Activated naive CD4-positive, alpha-beta T cell treated with anti-CD3 and anti-CD28 coated beads, Interleukin-2, amount 50 U/mL, for 72 hours (primary cell): Measurements from ENCODE around the gene ERGIC1. TPM values are rescaled to one million over a fixed set of nuclear protein-coding genes. Genes with fewer than 3 reads are reported as not detected.
A peak's percentile ranks its signal among the peaks of the same experiment; 100 is the strongest.
"Not testable (repeated sequence)": the region's sequence is repeated elsewhere in the genome, so short reads cannot be mapped to it uniquely, and the experiment has no call there.

Experiments used
- ATAC-seq, 2 donors: fragments of 150-1000 bp; cut with Tn5 transposase; 2 replicates each; pipeline ENCODE4 v1.10.0; 2021; ENCODE audit warnings: mild to moderate bottlenecking in 2 of 2, moderate library complexity in 2 of 2
- DNase-seq, 2 donors: peaks; one replicate each; pipeline ENCODE4 v3.0.0; 2021 to 2022; ENCODE audit warnings: low spot score in 2 of 2
- H3K27ac Mint-ChIP-seq, 2 donors: one replicate each; pipeline ENCODE4 v1.8.0; 2022; ENCODE audit warnings: mild to moderate bottlenecking in 2 of 2, mixed read lengths in 2 of 2
- H3K36me3 Mint-ChIP-seq, 2 donors: one replicate each; pipeline ENCODE4 v1.8.0; 2022; ENCODE audit warnings: mixed read lengths in 2 of 2
- H3K9me3 Mint-ChIP-seq, 2 donors: one replicate each; pipeline ENCODE4 v1.8.0; 2022; ENCODE audit warnings: mixed read lengths in 2 of 2
- total RNA-seq, 2 donors: library from RNA; stranded (reverse); gene quantifications; one replicate each; pipeline ENCODE4 v1.2.3, GENCODE V29; 2022

ERGIC1 gene
- total RNA-seq, 2 donors from 2014 or later, result 37.0 to 52.9 TPM

- ATAC-seq (no peak), DNase-seq (no peak)
- Mint-ChIP-seq H3K27ac (peak overlapping the region; percentile 29 to 81), H3K36me3 (peaks cover 0 to 11% of the 10 kb centered on the region in 2 donors), H3K9me3 (no peaks in the 10 kb centered on the region)
These were observed 1.4 kb downstream of the ERGIC1 start for GRCh38 chr5:172835290-172835993.

GRCh38 chr5:172835994-172836356, 1.9 kb downstream of the ERGIC1 start:
- DNase-seq (no peak), ATAC-seq (no peak)
- no peak overlapping the region for H3K27ac Mint-ChIP-seq
- peaks cover 0 to 11% of the 10 kb centered on the region in 2 donors for H3K36me3 Mint-ChIP-seq
- no peaks in the 10 kb centered on the region for H3K9me3 Mint-ChIP-seq

- DNase-seq (no peak), ATAC-seq (peak; percentile 28 to 31)
- H3K9me3 Mint-ChIP-seq, result no peaks in the 10 kb centered on the region
- H3K36me3 Mint-ChIP-seq, result peaks cover 0 to 11% of the 10 kb centered on the region in 2 donors
- H3K27ac Mint-ChIP-seq, result peak overlapping the region; percentile 85 to 89
These were observed 3.6 kb downstream of the ERGIC1 start for GRCh38 chr5:172837640-172838039.

- Mint-ChIP-seq H3K9me3 (no peaks in the 10 kb centered on the region), H3K36me3 (peaks cover 2 to 11% of the 10 kb centered on the region in 2 donors), H3K27ac (peak overlapping the region; percentile 85 to 89)
- no peak for ATAC-seq
- DNase-seq, result no peak
These were observed 4.3 kb downstream of the ERGIC1 start for GRCh38 chr5:172838151-172838875.

- no peak for DNase-seq
- no peak overlapping the region for H3K27ac Mint-ChIP-seq
- ATAC-seq, result no peak
- H3K36me3 Mint-ChIP-seq, result peaks cover 4 to 11% of the 10 kb centered on the region in 2 donors
- no peaks in the 10 kb centered on the region for H3K9me3 Mint-ChIP-seq
These were observed 5.8 kb downstream of the ERGIC1 start for GRCh38 chr5:172839669-172840431.

DNA sequence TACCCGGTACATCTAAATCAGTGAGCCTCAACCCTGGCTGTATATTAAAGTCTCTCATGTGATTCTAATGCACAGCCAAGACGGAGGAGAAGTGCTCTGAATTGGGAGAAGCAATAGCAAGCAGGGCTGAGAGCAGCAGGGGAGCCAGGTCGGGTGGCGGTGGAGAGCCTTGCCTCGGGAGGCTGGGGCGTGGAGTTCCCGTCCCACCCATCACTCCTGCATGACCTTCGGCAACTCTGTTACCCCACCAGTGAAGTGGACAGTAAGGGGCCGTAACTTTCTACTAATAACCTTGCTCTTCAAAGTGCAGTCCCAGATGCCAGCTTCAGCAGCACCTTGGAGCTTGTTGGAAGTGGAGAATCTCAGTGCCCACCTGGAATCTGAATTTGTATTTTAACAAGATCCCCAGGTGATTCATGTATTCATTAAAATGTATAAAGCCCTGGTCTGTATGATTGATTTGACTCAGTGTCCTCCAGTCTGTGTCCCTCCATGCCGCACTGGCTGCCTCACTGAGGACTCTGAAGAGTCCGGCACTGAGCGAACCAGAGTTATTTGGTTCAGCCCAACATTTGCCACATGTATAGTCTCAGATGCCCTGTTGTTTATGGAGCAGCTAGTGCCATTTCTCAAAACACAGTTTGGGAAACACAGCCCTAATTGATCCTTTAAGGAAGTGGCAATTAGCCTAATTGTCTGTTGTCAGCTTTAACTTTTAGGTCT, 6.5 kb downstream of the ERGIC1 start:
- Mint-ChIP-seq H3K36me3 (peaks cover 4 to 11% of the 10 kb centered on the region in 2 donors), H3K9me3 (no peaks in the 10 kb centered on the region), H3K27ac (no peak overlapping the region)
- no peak for ATAC-seq
- no peak for DNase-seq

GRCh38 chr5:172841256-172841655, 7.2 kb downstream of the ERGIC1 start:
- ATAC-seq, result no peak

DNA sequence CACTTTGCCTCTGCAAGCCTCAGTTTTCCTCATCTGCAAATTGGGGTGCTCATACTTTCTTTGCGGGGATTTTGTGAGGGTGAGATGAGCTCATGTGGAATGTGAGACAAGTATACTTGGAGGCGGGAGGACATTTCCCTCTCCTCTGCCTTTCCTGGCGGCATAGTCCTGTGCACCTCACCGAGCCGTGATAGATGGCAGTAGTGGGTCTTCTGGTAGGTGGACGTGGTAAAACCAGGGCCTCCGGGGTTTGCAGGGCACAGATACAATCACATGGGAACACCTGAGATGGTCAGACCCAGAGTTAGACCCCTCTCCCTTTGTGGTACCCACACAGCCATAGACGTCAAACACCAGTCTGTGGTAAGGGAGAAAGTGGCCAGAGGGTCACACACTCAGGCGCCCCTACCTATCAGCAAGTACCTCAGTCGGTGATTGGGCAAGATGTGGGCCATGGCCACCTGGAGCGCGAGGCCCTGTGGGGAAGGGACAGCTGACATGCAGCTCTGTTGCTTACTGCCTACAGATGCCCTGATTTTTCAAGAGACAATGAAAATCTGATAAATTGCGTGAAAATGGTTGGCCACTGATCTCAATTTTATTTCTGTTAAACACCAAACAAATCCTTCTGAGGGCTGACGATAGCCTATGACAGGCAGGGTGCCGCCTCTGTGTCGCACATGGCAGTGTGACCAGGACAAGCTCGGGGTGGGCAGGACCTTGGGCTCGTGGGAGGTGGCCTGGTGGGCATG, 9.9 kb downstream of the ERGIC1 start:
- H3K36me3 Mint-ChIP-seq, result peaks cover 0 to 4% of the 10 kb centered on the region in 2 donors
- H3K9me3 Mint-ChIP-seq, result no peaks in the 10 kb centered on the region
- DNase-seq, result no peak
- ATAC-seq, result no peak
- H3K27ac Mint-ChIP-seq, result no peak overlapping the region

More at GRCh38 chr5:172841256-172841655, 7.2 kb downstream of the ERGIC1 start:
- Mint-ChIP-seq H3K27ac (no peak overlapping the region), H3K36me3 (peaks cover 4 to 11% of the 10 kb centered on the region in 2 donors), H3K9me3 (no peaks in the 10 kb centered on the region)
- no peak for DNase-seq

DNA sequence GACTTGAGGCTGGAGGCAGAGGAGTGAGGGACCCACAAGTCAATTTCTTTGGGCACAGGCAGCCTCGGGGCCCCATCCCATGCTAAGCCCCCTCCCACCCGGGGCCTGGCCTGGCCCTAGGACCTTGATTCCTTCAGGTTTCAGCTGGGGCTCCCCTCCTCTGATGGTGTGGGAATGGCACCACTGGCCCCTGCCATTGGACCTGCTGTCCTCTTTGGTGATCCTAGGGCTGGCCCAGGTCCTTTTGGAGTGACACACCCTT, 10.5 kb downstream of the ERGIC1 start:
- ATAC-seq (no peak), DNase-seq (no peak)
- Mint-ChIP-seq H3K27ac (no peak overlapping the region), H3K9me3 (no peaks in the 10 kb centered on the region), H3K36me3 (peaks cover 0 to 4% of the 10 kb centered on the region in 2 donors)

GRCh38 chr5:172845154-172845553, 11.1 kb downstream of the ERGIC1 start:
- no peak for ATAC-seq
- Mint-ChIP-seq H3K27ac (peak overlapping the region in 1 of 2 donors; percentile 14), H3K36me3 (peaks cover 0 to 4% of the 10 kb centered on the region in 2 donors), H3K9me3 (no peaks in the 10 kb centered on the region)
- DNase-seq, result no peak

DNA sequence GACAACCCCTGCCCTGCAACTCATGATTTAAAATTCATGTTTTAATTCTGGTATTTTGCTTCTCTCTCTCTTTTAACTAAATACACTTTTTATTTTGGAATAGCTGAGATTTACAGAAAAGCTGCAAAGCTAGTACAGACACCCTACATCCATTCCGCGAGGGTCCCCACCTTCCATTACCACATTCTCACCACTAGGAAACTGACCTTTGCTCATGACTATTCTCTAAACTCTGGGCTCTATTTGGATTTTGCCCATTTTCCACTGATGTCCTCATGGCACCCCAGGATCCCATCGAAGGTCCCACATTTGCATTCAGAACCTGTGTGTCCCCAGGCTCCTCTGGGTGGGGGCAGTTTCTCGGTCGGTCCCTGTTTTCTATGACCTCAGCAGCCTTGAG, 11.5 kb downstream of the ERGIC1 start:
- no peaks in the 10 kb centered on the region for H3K9me3 Mint-ChIP-seq
- ATAC-seq (no peak), DNase-seq (no peak)
- peak overlapping the region in 1 of 2 donors; percentile 14 for H3K27ac Mint-ChIP-seq
- peaks cover 0 to 4% of the 10 kb centered on the region in 2 donors for H3K36me3 Mint-ChIP-seq

GRCh38 chr5:172846249-172846648, 12.2 kb downstream of the ERGIC1 start:
- Mint-ChIP-seq H3K27ac (peak overlapping the region in 1 of 2 donors; percentile 60), H3K9me3 (no peaks in the 10 kb centered on the region), H3K36me3 (peaks cover 0 to 4% of the 10 kb centered on the region in 2 donors)
- DNase-seq (no peak), ATAC-seq (no peak)

DNA sequence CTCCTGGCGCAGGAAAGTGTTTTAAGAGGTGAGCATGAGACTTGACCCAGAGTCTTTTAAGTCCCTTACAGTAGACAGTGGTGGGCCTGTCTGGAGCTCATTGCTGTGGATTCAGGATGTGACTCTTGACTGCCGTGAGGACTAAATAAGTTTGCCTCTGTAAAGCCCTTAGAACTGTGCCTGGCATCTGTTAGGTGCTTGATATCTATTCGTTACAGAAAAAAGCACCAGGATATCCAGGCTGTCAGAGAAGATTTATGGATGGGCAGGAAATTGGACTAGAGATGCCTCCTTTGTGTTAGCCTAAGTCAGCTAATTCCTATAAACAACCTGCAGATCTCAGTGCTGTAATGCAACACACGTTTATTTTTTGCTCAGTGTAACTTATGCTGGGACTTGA, 12.6 kb downstream of the ERGIC1 start:
- no peak for ATAC-seq
- Mint-ChIP-seq H3K27ac (peak overlapping the region in 1 of 2 donors; percentile 22), H3K36me3 (peaks cover 0 to 4% of the 10 kb centered on the region in 2 donors), H3K9me3 (no peaks in the 10 kb centered on the region)
- no peak for DNase-seq

DNA sequence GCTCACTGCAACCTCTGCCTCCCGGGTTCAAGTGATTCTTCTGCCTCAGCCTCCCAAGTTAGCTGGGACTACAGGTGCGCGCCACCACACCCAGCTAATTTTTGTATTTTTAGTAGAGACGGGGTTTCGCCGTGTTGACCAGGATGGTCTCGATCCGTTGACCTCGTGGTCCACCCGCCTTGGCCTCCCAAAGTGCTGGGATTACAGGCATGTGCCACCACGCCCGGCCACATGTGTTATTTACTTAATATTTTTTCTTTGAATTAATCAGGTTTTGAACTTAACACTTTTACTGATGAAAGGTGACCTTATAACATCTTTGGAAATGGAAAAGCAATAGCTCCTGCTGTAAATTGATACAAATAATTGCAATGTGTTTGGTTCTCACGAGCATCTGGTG, 13.5 kb downstream of the ERGIC1 start:
- not testable (repeated sequence) for DNase-seq, H3K9me3 Mint-ChIP-seq, H3K36me3 Mint-ChIP-seq, H3K27ac Mint-ChIP-seq, ATAC-seq

DNA sequence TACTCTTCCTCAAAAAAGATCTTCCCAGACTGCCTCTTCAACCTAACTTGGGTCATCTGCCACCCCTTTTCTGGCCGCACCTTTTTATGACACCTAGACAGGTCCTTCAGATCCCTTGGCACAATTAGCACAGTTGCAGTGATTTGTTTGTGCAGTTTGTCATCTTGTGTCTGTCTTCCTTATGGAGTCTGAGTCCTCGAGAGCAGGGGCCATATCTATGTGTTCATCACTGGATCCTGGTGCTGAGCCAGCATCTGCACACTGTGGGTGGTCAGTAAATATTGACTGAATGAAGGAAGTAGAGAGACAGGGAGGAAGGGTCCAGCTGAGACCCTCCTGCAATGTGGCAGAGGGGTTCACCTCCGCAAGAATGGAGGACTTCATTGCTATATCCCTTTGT, 14.4 kb downstream of the ERGIC1 start:
- DNase-seq, result no peak
- ATAC-seq, result no peak
- Mint-ChIP-seq H3K9me3 (no peaks in the 10 kb centered on the region), H3K27ac (no peak overlapping the region), H3K36me3 (peaks cover 0 to 2% of the 10 kb centered on the region in 2 donors)
